GM18858 (cell line): Measurements from ENCODE around the gene DOLK.

Source experiments
- ATAC-seq: cut with Tn5 transposase; IDR thresholded peaks from one replicate; pipeline ENCODE4 v1.9.1; 2021; ENCODE audit not compliant: unreplicated experiment

The DOLK gene

DNA sequence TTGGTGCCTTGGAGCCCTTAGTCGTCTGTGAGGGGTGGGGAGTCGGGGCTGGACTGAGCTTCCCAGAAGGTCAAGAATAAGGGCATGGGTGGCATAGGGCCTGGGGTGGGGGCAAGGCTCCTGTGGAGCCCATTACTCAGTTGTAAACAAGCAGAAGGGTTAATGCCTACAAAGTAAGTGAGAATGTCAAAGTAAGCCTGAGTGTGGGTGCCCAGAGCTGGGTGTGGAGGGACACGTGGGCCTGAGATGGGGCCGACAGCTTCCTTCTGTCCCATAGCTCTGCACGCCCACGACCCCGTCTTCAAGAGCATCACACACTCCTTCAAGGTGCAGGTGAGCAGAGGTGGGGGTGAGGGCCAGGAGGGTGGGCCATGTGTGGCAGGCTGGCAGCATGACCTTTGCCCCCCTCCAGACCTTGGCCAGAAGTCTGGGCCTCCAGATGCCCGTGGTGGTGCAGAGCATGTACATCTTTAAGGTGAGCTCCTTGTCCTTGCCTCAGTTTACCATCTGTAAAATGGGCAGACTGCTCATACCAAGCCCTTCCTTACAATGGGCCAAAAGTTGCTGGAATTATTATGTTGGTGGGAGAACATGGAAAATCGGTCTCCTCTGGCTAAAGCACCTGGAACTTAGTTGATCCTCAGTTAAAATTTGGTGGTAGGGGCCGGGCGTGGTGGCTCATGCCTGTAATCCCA, 11.1 kb downstream of the DOLK start:
- no peak for ATAC-seq

DNA sequence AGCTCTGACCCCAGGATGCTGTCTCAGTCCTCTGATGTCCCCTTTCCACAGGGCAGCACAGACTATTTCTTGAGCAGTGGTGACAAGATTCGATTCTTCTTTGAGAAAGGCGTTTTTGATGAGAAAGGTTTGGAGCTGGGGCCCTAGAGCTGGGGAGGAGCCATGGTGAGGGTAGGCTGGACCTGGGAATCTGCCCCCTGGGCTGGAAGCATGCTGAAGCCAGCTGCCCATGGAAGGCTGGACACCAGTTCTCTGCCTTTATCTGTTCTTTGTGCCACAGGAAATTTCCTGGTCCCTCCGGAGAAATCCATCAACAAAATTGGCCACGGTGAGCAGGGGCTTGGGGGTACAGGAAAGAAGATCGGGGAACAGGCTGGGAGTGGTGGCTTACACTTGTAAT, 13.7 kb downstream of the DOLK start:
- no peak for ATAC-seq

DNA sequence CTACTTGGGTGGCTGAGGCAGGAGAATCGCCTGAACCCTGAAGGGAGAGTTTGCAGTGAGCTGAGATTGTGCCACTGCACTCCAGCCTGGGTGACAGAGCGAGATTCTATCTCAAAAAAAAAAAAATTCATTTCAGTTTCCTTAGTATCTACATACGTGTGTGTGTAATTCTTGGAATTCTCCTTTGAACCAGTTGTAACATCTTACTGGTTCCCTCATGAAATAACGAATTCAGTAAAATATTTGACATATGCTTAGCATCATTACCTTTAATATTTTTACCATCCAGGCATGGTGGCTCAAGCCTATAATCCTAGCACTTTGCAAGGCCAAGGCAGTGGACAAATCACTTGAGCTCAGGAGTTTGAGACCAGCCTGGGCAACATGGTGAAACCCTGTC, 17.8 kb downstream of the DOLK start:
- ATAC-seq, result no peak

DNA sequence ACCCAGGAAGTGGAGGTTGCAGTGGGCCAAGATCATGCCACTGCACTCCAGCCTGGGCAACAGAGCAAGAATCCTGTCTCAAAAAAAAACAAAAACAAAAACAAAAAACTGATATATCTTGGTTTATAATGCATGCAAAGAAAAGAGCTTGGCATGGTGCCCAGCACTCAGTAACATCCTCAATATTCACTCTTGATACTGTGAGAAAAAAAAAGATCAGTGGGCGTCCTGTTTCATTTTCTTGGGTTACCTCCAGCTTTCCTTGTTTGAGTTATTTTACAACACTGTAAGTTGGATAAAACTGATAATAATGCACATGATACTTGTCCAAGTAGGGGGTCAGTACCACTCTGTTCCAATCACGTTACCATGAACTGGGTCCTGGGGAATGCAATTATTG, 18.8 kb downstream of the DOLK start:
- ATAC-seq, result no peak

DNA sequence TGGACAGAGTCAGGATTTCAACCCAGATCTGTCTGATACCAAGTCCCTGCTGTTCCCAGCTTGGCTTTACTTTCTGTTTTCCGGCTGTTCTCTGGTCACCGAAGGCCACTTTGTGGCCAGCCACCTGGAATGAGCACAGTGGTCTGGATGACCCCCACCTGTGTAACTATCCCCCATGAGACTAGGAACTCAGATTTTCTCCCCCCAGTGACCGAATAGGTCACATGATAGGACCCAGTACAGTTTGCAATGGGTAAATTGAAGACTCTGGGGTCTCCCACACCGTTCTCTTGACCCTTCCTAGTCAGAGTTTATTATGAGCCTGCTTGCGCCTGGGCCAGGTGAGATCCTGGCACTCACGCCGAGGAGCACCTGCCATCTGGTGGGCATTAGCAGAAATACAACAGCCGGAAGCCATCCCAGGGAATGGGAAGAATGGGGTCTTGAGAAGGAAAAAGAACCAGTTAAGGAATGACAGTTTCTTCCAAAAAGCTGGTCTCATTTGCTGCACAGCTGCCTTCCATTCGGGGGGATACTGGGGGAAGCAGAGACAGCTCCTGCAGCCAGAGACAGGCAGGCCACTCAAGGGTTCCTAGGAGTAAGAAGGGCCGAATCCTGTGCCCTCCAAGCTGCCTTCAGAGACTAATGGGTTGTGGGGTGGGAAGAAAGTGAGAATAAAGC, 19.5 kb downstream of the DOLK start:
- ATAC-seq, result no peak

DNA sequence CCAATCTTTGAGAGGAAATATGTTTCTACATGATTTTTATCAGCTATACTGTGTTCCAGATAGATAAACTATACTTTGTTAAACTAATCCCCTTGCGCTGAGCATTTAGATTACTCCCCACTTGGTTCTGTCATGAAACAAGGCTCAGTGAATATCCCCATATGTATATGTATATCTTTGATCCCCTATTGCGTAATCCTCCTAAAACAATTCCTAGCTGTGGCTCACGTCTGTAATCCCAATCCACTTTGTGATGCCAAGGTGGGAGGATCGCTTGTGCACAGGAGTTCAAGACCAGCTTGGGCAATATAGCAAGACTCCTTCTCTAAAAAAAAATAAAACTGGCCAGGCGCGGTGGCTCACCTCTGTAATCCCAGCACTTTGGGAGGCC, 23.9 kb downstream of the DOLK start:
- ATAC-seq, result no peak

DNA sequence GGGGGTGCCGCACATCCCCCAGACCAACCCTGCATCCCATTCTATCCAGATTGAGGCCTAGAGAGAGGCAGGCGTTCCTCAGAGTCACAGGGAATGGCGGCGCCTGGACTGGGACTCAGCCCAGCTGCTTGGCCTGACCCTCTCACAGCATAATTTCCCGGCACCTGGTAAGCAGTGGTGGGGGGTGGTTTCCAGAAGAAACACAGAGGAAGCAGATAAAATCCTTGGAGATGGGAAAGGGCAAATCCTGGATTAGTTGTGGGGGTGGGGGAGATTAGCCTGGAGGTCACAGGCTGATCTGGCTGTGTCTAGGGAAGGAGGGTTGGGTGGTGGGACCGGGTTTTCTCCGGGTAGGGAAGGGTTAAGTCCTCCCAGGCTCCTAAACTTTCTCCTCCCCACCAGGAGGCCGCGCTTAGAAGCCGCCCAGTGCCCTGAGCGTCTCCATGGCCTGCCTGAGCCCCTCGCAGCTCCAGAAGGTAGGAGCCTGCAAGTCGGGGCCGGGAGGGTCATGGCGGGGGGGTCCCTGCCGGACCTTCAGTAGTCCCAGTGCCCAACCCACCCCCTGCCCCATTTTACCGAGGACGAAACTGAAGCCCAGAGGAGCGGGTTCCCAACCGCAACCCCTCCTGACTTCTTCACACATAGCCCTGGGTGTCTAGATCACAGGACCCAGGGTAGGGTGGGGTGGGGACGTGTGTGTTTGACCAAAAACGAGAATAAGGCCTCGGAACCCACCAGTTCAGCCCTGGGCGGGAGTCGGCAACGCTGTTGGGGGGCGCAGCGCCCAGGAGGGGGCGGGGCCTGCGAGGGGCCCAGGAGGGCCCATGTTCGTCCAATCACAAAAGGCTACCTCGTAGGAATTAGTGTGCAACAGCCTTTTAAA, 25.3 kb downstream of the DOLK start:
- ATAC-seq, result no peak

DNA sequence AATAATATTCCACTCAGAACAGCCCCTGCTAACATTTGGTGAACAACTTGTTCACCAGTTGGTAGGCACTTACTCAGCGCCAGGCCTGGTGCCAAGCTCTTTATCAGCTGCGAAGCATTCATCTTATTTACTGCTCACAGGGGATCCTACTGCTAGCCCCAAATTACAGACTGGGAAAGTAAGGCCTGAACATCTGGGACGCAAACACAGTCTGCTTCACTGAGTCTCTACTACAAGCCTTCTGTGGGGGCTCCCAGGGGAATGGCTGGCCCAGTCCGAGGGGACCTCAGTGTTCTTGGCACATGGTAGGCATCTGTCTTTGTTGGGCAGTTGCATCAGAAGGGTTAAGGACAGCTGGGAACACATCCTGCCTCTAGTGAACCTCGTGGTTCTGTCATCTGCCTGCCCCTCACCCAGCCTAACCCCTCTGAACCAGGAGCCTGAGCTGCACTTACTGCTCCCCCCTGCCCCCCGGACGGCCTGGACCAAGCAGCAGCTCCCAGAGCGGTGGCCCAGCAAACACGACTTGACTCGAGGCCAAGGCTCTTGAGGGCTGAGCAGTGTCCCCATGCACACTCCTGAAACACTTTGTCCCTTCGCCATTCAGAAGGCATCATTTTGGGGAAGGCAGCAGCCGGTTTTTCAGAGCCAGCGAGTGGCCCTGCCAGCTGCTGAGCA, 26.9 kb downstream of the DOLK start, which contains the start of gene PHYHD1:
Gene PHYHD1 (plus strand): TSS at position 602 of the 678 bp plus-strand sequence. CDS start 1,342 bp downstream, outside the sequence.
- no peak for ATAC-seq

DNA sequence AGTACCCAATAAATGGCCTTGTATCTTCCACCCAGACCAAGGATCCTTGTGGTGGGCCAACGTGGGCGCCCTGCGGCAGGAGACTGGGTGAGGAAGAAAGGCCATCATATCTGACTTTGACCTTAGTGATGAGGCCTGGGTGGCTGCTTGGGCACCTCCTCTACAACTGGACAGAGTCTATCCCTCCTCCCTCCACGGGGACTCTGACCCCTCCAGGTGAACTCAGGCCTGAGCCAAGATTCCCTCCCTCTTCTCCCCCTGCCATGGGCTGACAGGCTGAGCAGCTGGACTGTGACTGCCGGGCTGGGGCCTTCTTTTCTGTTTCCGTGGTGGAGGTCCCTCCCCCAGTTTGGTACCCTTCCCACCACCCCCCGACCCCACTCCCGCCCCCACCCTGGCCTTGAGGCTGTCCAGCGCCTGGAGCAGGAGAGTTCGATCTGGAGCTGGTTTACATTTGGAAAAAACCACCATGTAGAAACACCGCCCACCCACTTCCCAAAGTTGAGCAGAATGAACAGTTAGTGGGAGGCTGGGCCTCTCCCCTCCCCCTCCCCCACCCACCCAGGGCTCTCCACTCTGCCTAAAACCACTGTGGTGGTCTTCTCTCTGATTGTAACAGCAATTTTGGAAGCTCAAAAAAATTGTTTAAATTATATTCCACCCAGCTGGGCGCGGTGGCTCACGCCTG, 27.9 kb downstream of the DOLK start:
- no peak for ATAC-seq

DNA sequence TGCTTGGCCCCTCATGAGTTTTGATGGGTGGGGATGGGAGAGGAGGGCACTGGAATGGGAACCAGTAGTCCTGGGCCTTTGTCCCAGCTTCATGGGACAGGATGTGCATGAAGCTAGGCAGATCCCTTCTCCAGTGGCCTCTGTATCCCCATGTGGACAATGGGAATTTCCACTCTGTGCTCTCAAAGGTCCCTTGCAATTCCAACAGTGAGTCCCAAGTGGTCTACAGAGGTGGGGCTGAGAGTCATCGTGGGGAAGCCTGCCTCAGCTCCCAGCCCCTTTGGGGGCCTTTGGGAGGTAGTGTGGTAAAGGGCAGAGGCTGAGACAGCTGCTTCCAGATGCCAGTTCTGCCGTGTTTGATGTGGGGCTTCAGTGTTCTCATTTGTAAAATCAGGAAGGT, 28.5 kb downstream of the DOLK start:
- ATAC-seq, result no peak

DNA sequence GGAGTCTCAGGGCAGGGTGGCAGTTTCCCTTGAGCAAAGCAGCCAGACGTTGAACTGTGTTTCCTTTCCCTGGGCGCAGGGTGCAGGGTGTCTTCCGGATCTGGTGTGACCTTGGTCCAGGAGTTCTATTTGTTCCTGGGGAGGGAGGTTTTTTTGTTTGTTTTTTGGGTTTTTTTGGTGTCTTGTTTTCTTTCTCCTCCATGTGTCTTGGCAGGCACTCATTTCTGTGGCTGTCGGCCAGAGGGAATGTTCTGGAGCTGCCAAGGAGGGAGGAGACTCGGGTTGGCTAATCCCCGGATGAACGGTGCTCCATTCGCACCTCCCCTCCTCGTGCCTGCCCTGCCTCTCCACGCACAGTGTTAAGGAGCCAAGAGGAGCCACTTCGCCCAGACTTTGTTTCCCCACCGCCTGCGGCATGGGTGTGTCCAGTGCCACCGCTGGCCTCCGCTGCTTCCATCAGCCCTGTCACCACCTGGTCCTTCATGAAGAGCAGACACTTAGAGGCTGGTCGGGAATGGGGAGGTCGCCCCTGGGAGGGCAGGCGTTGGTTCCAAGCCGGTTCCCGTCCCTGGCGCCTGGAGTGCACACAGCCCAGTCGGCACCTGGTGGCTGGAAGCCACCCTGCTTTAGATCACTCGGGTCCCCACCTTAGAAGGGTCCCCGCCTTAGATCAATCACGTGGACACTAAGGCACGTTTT, 30.1 kb downstream of the DOLK start:
- ATAC-seq, result no peak

DNA sequence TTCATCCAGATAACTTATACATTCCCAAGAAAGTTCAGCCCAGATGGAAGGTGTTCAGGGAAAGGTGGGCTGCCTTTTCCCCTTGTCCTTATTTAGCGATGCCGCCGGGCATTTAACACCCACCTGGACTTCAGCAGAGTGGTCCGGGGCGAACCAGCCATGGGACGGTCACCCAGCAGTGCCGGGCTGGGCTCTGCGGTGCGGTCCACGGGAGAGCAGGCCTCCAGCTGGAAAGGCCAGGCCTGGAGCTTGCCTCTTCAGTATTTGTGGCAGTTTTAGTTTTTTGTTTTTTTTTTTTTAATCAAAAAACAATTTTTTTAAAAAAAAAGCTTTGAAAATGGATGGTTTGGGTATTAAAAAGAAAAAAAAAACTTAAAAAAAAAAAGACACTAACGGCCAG, 30.7 kb downstream of the DOLK start:
- no peak for ATAC-seq

DNA sequence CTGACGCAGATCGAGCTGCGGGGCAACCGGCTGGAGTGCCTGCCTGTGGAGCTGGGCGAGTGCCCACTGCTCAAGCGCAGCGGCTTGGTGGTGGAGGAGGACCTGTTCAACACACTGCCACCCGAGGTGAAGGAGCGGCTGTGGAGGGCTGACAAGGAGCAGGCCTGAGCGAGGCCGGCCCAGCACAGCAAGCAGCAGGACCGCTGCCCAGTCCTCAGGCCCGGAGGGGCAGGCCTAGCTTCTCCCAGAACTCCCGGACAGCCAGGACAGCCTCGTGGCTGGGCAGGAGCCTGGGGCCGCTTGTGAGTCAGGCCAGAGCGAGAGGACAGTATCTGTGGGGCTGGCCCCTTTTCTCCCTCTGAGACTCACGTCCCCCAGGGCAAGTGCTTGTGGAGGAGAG, 31.2 kb downstream of the DOLK start:
- no peak for ATAC-seq

DNA sequence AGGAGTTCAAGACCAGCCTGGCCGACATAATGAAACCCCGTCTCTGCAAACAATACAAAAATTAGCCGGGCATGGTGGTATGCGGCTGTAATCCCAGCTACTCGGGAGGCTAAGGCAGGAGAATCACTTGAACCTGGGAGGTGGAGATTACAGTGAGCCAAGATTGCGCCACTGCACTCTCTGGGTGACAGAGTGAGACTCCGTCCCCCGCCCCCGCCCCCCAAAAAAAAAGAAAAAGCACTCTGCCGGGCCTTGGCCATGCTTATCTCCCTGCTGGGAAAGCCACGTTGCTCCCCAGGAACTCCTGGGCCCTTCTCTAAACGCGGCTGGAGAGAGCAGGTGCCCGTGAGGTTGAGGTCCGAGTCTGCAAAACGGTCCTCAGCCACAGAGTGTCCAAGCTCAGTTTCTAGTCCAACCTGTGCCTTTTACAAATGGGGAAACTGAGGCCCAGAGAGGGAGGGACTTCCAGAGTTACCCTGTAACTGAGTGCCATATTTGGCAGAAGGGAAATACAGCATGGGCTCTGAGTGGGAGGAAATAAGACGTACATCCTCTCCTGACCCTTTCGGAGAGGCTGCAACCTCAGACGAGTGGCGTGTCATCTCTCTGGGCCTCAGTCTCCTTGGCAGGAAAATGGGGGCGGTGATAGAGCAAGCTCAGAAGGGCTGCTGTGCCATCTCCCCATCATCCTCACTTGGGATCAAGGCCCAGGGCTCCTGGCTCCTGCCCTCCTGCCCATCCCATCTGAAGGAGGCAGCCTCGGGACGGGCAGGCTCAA, 33.2 kb downstream of the DOLK start:
- no peak for ATAC-seq

DNA sequence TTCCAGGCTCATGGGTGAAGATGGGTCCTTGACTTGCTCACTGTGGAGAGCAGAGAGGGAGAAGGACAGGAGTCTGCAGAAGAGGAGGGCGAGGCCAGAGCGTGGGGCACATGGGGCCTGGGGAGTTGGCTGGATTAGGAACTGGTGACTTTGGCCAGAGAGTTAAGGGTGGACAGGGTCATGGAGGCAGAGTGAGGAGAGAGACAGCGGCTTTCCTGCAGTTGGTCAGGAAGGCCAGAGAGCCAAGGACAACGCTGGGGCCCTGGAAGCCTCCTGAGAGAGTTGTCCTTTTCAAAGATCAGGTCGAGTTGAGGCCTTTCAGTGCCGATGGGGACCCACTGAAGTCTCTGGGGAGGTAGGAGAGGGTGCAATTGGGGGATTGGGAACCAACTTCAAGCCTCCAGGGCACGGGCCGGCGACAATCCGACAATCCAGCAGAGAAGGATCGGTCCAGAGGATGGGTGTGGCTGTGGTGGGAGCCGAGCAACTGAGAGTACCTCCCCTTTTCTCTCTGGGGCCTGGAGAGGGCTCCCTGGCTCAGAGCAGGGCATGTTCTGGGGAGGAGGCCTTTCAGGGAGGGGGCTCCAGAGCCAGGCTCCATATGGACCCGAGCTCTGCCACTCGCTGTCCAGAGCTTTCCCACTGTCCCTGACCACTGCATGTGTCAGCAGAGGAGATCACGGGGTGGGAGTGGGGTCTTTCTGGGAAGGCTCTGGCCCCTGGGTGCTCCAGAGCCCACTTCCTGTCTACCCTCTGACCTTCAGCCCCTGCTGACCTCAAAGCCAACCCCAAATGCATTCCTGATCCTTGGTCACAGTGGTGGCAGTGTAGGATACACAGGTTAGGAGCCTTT, 34.1 kb downstream of the DOLK start:
- no peak for ATAC-seq

DNA sequence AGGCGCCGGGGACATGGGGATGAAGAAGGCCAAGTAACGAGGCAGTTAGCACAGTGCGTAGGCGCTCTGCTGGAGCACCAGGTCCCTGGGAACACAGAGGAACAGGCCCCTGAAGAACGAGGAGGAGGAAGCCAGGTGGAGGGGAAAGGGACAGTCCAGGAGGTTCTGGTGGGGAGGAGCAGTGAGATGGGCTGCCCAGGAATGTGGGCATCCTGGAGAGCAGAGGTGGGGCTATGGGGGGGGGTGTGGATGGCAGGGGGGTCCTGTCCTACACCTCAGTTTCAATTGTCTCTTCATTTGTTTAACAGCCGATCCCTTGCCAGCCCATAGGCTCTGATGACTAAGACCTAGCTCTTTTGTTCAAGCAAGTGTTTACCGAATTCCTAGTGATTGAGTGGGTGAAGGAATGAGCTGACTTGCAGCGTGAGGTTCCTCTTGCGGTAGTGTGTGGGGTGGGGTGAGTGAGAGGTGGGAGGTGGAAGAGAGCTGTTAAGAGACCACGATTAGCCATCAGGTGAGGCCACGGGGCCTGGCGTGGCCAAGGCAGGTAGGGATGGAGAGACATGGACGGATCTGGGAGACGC, 35.0 kb downstream of the DOLK start:
- no peak for ATAC-seq

DNA sequence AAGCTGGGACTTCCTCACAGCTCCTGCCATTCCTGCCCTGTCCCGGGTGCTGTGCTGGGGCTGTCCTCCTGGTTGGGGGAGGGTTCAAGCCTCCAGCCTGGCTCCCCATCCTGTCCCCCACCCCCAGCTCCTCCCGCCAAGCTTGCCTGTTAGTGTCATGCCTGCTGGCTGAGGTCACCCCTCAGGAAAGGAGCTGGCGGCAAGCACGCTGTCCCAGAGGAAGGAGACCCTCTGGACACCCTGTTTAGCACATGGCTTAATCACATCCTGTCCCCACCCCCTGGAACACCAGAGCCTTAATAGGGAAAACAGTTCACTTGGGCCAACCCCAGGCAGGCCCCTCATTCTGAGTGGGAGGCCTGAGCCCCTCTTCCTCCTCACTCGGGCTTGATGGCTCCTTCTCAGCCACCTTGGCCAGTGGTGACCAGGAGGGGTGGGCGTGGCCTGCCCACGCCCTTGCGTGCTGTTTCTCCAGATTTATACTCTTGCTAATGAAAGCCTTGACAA, 35.8 kb downstream of the DOLK start:
- no peak for ATAC-seq

DNA sequence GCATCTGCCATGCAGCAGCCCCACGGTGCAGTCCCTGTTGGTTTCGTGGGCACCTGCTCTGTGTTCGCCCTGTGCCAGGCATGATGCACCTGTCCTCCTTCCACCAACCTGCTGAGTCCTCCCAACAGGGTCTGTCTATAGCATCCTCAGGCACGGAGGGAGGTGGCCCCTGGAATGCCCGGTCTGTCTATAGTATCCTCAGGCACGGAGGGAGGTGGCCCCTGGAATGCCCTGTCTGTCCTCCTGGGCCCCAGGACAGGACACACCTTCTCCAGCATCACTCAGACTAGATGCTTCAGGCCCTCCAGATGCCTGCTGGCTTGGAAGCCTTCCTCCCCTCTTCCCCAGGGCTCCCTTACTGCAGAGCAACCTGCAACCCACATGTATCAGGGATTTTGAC, 36.5 kb downstream of the DOLK start:
- no peak for ATAC-seq
